ENCODE data around the gene TAF3.

TAF3 gene

GRCh38 chr10:7968510-7969112 is 150.3 kb downstream of the TAF3 start:
- FAIRE-seq: no peak
- no peak for DNase-seq (ENCODE audit: insufficient read length, low spot score)
- TF ChIP-seq POLR2A (IDR thresholded peaks at IDR 0.05; ENCODE audit: low read depth, low read length): no peak

GRCh38 chr10:7969623-7970022 is 151.3 kb downstream of the TAF3 start:
- DNase-seq (ENCODE audit: insufficient read length, low spot score) (no peak), FAIRE-seq (no peak)
- no peak for TF ChIP-seq POLR2A (IDR thresholded peaks at IDR 0.05; ENCODE audit: low read depth, low read length)

GRCh38 chr10:7971949-7972348 is 153.6 kb downstream of the TAF3 start:
- FAIRE-seq (no peak), DNase-seq (ENCODE audit: insufficient read length, low spot score) (no peak)
- TF ChIP-seq POLR2A (IDR thresholded peaks at IDR 0.05; ENCODE audit: low read depth, low read length): no peak

GRCh38 chr10:7972367-7972766 is 154.1 kb downstream of the TAF3 start:
- FAIRE-seq: no peak
- TF ChIP-seq POLR2A (IDR thresholded peaks at IDR 0.05; ENCODE audit: low read depth, low read length): no peak
- no peak for DNase-seq (ENCODE audit: insufficient read length, low spot score)

GRCh38 chr10:7980196-7980595 is 161.9 kb downstream of the TAF3 start:
- no peak for FAIRE-seq
- DNase-seq (ENCODE audit: insufficient read length, low spot score): no peak

GRCh38 chr10:7982727-7983126 is 164.4 kb downstream of the TAF3 start:
- no peak for FAIRE-seq
- no peak for TF ChIP-seq POLR2A (IDR thresholded peaks at IDR 0.05; ENCODE audit: low read depth, low read length)
- DNase-seq (ENCODE audit: insufficient read length, low spot score): no peak

More at GRCh38 chr10:7980196-7980595, 161.9 kb downstream of the TAF3 start:
- no peak for TF ChIP-seq POLR2A (IDR thresholded peaks at IDR 0.05; ENCODE audit: low read depth, low read length)

GRCh38 chr10:7984325-7984724 is 166.0 kb downstream of the TAF3 start:
- FAIRE-seq: no peak
- DNase-seq (ENCODE audit: insufficient read length, low spot score): no peak
- no peak for TF ChIP-seq POLR2A (IDR thresholded peaks at IDR 0.05; ENCODE audit: low read depth, low read length)

- DNase-seq (ENCODE audit: insufficient read length, low spot score) (no peak), FAIRE-seq (no peak)
- no peak for TF ChIP-seq POLR2A (IDR thresholded peaks at IDR 0.05; ENCODE audit: low read depth, low read length)
These were observed 166.6 kb downstream of the TAF3 start for GRCh38 chr10:7984896-7985295.

GRCh38 chr10:7986851-7987250 is 168.5 kb downstream of the TAF3 start:
- no peak for TF ChIP-seq POLR2A (IDR thresholded peaks at IDR 0.05; ENCODE audit: low read depth, low read length)
- FAIRE-seq (no peak), DNase-seq (ENCODE audit: insufficient read length, low spot score) (no peak)

- FAIRE-seq: no peak
- no peak for DNase-seq (ENCODE audit: insufficient read length, low spot score)
- no peak for TF ChIP-seq POLR2A (IDR thresholded peaks at IDR 0.05; ENCODE audit: low read depth, low read length)
These were observed 170.7 kb downstream of the TAF3 start for GRCh38 chr10:7988989-7989388.

- no peak for FAIRE-seq
- TF ChIP-seq POLR2A (IDR thresholded peaks at IDR 0.05; ENCODE audit: low read depth, low read length): no peak
- no peak for DNase-seq (ENCODE audit: insufficient read length, low spot score)
These were observed 180.5 kb downstream of the TAF3 start for GRCh38 chr10:7998831-7999230.

GRCh38 chr10:8004469-8005000 is 186.2 kb downstream of the TAF3 start:
- FAIRE-seq: no peak

GRCh38 chr10:8006274-8006999 is 188.1 kb downstream of the TAF3 start:
- TF ChIP-seq POLR2A (IDR thresholded peaks at IDR 0.05; ENCODE audit: low read depth, low read length): no peak
- FAIRE-seq (no peak), DNase-seq (ENCODE audit: insufficient read length, low spot score) (no peak)

More at GRCh38 chr10:8004469-8005000, 186.2 kb downstream of the TAF3 start:
- no peak for TF ChIP-seq POLR2A (IDR thresholded peaks at IDR 0.05; ENCODE audit: low read depth, low read length)
- no peak for DNase-seq (ENCODE audit: insufficient read length, low spot score)

- TF ChIP-seq POLR2A (IDR thresholded peaks at IDR 0.05; ENCODE audit: low read depth, low read length): no peak
- no peak for DNase-seq (ENCODE audit: insufficient read length, low spot score)
- FAIRE-seq: no peak
These were observed 190.7 kb downstream of the TAF3 start for GRCh38 chr10:8009031-8009430.

GRCh38 chr10:8013006-8013405 is 194.7 kb downstream of the TAF3 start:
- no peak for TF ChIP-seq POLR2A (IDR thresholded peaks at IDR 0.05; ENCODE audit: low read depth, low read length)
- FAIRE-seq: no peak

More at GRCh38 chr10:8013006-8013405, 194.7 kb downstream of the TAF3 start:
- no peak for DNase-seq (ENCODE audit: insufficient read length, low spot score)
